Thyroid gland (tissue), 4 donors: ENCODE measurements around the gene EPHB4.

Source experiments
- CTCF ChIP-seq, 6 experiments: fragments of 200-600 bp in 3 of 6; fragments of 450-650 bp in 3 of 6; sonication (generic) in 3 of 6; IDR thresholded peaks; one replicate each; pipeline ENCODE4 v1.5.1; 2016 to 2019; ENCODE audit warnings: antibody characterized with exemption in 6 of 6, mild to moderate bottlenecking in 2 of 6, inconsistent platforms in 1 of 6, moderate library complexity in 1 of 6
- POLR2A ChIP-seq, 2 donors: fragments of 450-650 bp; IDR thresholded peaks; one replicate each; pipeline ENCODE4 v1.6.1; 2017; ENCODE audit warnings: antibody characterized with exemption in 2 of 2, mild to moderate bottlenecking in 2 of 2, moderate library complexity in 1 of 2

GRCh38 chr7:100860702-100861615 is 33.6 kb upstream of the EPHB4 start:
- TF ChIP-seq CTCF (IDR thresholded peaks at IDR 0.05) (no peak), POLR2A (IDR thresholded peaks at IDR 0.05) (no peak)
